MM.1S (cell line): ENCODE data around the gene RNF138.
"Not testable (repeated sequence)": the region's sequence is repeated elsewhere in the genome, so short reads cannot be mapped to it uniquely, and the experiment has no call there.

Experiments
- DNase-seq: peaks from one replicate; pipeline ENCODE4 v3.0.0-alpha.2; 2015
- H2AFZ ChIP-seq: fragments of 300-600 bp; sonication (generic); 2 replicates; pipeline ENCODE4 v1.6.0; 2016; ENCODE audit warnings: antibody characterized with exemption, low read length
- H3F3A ChIP-seq: fragments of 300-600 bp; sonication (generic); 2 replicates; pipeline ENCODE4 v1.6.1; 2016; ENCODE audit warnings: mild to moderate bottlenecking, antibody characterized with exemption, low read length, moderate library complexity, mixed read lengths; ENCODE audit not compliant: insufficient read depth
- H3K27ac ChIP-seq: fragments of 300-600 bp; sonication (generic); 2 replicates; pipeline ENCODE4 v1.5.1; 2016; ENCODE audit warnings: mild to moderate bottlenecking, low read length
- H3K27me3 ChIP-seq: fragments of 300-600 bp; sonication (generic); replicated peaks from 2 replicates; pipeline ENCODE4 v1.6.0; 2016; ENCODE audit warnings: low read length; ENCODE audit not compliant: insufficient read depth
- H3K36me3 ChIP-seq: fragments of 300-600 bp; sonication (generic); replicated peaks from 2 replicates; pipeline ENCODE4 v1.6.1; 2016; ENCODE audit warnings: mild to moderate bottlenecking, low read length, mixed read lengths; ENCODE audit not compliant: insufficient read depth
- H3K4me1 ChIP-seq: fragments of 300-600 bp; sonication (generic); 2 replicates; pipeline ENCODE4 v1.6.1; 2016; ENCODE audit warnings: low read length, mixed read lengths
- H3K4me2 ChIP-seq: fragments of 300-600 bp; sonication (generic); 2 replicates; pipeline ENCODE4 v1.6.0; 2016; ENCODE audit warnings: low read depth, low read length
- H3K4me3 ChIP-seq: fragments of 300-600 bp; sonication (generic); 2 replicates; pipeline ENCODE4 v1.5.1; 2016; ENCODE audit warnings: low read length, mixed read lengths
- H3K79me2 ChIP-seq: fragments of 300-600 bp; sonication (generic); 2 replicates; pipeline ENCODE4 v1.6.1; 2016; ENCODE audit warnings: mixed run types, low read length, mixed read lengths
- H3K9ac ChIP-seq: fragments of 300-600 bp; sonication (generic); 2 replicates; pipeline ENCODE4 v1.6.1; 2016; ENCODE audit warnings: low read length, mixed read lengths
- H3K9me2 ChIP-seq: fragments of 300-600 bp; sonication (generic); replicated peaks from 2 replicates; pipeline ENCODE4 v1.6.1; 2016; ENCODE audit warnings: mild to moderate bottlenecking, low read length, mixed read lengths; ENCODE audit not compliant: insufficient read depth
- H3K9me3 ChIP-seq: fragments of 300-600 bp; sonication (generic); replicated peaks from 2 replicates; pipeline ENCODE4 v1.6.1; 2016; ENCODE audit warnings: mild to moderate bottlenecking, low read length, mixed read lengths; ENCODE audit not compliant: insufficient read depth
- H4K20me1 ChIP-seq: fragments of 300-600 bp; sonication (generic); 2 replicates; pipeline ENCODE4 v1.6.1; 2016; ENCODE audit warnings: mild to moderate bottlenecking, low read length, moderate library complexity, mixed read lengths; ENCODE audit not compliant: insufficient read depth
- CTCF ChIP-seq: fragments of 300-600 bp; sonication (generic); IDR thresholded peaks from 2 replicates; pipeline ENCODE4 v1.5.1; 2016; ENCODE audit warnings: antibody characterized with exemption, low read length, mixed read lengths
- EZH2 ChIP-seq: fragments of 300-600 bp; sonication (generic); optimal IDR thresholded peaks from 2 replicates; pipeline ENCODE3; 2017; ENCODE audit warnings: low read depth, mild to moderate bottlenecking, antibody characterized with exemption, low read length, mixed read lengths
- EZH2phosphoT487 ChIP-seq: fragments of 300-600 bp; sonication (generic); IDR thresholded peaks from 2 replicates; pipeline ENCODE4 v1.6.1; 2018; ENCODE audit warnings: antibody characterized with exemption, low read length

RNF138 gene

GRCh38 chr18:32157580-32157979 is 65.9 kb downstream of the RNF138 start:
- H3K4me2 ChIP-seq: peak overlapping the region; percentile 64; the same call in 1 of the 2 replicates
- no peak for DNase-seq
- no peaks in the 10 kb centered on the region for H3K9me2 ChIP-seq
- H3K27me3 ChIP-seq: no peaks in the 10 kb centered on the region
- H3K9me3 ChIP-seq: no peaks in the 10 kb centered on the region
- H3K79me2 ChIP-seq: no peaks in the 10 kb centered on the region
- H3K4me1 ChIP-seq: 0 out of 2 replicates have a peak, but pooled peaks cover 4% of the 10 kb centered on the region
- TF ChIP-seq EZH2: no peak
- TF ChIP-seq CTCF: no peak
- no peak for TF ChIP-seq EZH2phosphoT487
- H3K36me3 ChIP-seq: no peaks in the 10 kb centered on the region
- H3F3A ChIP-seq: no peaks in the 10 kb centered on the region
- H2AFZ ChIP-seq: no peak overlapping the region
- H3K4me3 ChIP-seq: no peak overlapping the region
- H3K9ac ChIP-seq: no peak overlapping the region
- no peak overlapping the region for H3K27ac ChIP-seq
- no peaks in the 10 kb centered on the region for H4K20me1 ChIP-seq

GRCh38 chr18:32158108-32158624 is 66.5 kb downstream of the RNF138 start:
- H3K4me1 ChIP-seq: no peaks in the 10 kb centered on the region
- no peak overlapping the region for H3K9ac ChIP-seq
- peak overlapping the region; percentile 0; the same call in 1 of the 2 replicates for H2AFZ ChIP-seq
- H3K4me2 ChIP-seq: peak overlapping the region; percentile 64
- H3F3A ChIP-seq: no peaks in the 10 kb centered on the region
- no peaks in the 10 kb centered on the region for H3K9me2 ChIP-seq
- no peaks in the 10 kb centered on the region for H3K9me3 ChIP-seq
- no peak overlapping the region for H3K27ac ChIP-seq
- H3K4me3 ChIP-seq: peak overlapping the region; percentile 31
- H3K27me3 ChIP-seq: no peaks in the 10 kb centered on the region
- H3K36me3 ChIP-seq: no peaks in the 10 kb centered on the region
- TF ChIP-seq EZH2 (no peak), CTCF (peak; percentile 81), EZH2phosphoT487 (no peak)
- DNase-seq: peak; percentile 81
- no peaks in the 10 kb centered on the region for H4K20me1 ChIP-seq
- no peaks in the 10 kb centered on the region for H3K79me2 ChIP-seq

GRCh38 chr18:32158631-32159030 is 67.0 kb downstream of the RNF138 start:
- H2AFZ ChIP-seq, H3F3A ChIP-seq, H3K4me3 ChIP-seq, H4K20me1 ChIP-seq, H3K36me3 ChIP-seq, H3K9ac ChIP-seq, H3K79me2 ChIP-seq, H3K9me3 ChIP-seq, H3K27ac ChIP-seq, DNase-seq, H3K9me2 ChIP-seq, H3K27me3 ChIP-seq, H3K4me1 ChIP-seq: not testable (repeated sequence)
- H3K4me2 ChIP-seq: peak overlapping the region; percentile 64; the same call in 1 of the 2 replicates

- Histone ChIP-seq H3K79me2 (no peaks in the 10 kb centered on the region), H3K9me3 (no peaks in the 10 kb centered on the region), H3K27ac (no peak overlapping the region), H3K4me1 (no peaks in the 10 kb centered on the region), H3K9me2 (no peaks in the 10 kb centered on the region), H3K4me3 (no peak overlapping the region), H4K20me1 (no peaks in the 10 kb centered on the region), H2AFZ (no peak overlapping the region), H3K36me3 (no peaks in the 10 kb centered on the region), H3K9ac (no peak overlapping the region), H3K4me2 (no peak overlapping the region), H3K27me3 (no peaks in the 10 kb centered on the region), H3F3A (no peaks in the 10 kb centered on the region)
- no peak for TF ChIP-seq EZH2
- TF ChIP-seq EZH2phosphoT487: no peak
- no peak for TF ChIP-seq CTCF
- no peak for DNase-seq
Measured at GRCh38 chr18:32160547-32160946, 68.9 kb downstream of the RNF138 start.
